ENCODE measurements around the gene SORL1-AS1.

GRCh38 chr11:121449123-121449522 lies 3.6 kb downstream of the SORL1-AS1 start:
- TF ChIP-seq POLR2A (IDR thresholded peaks at IDR 0.05; ENCODE audit: low read depth, low read length) = no peak
- TF ChIP-seq MAX (IDR thresholded peaks at IDR 0.05; ENCODE audit: insufficient read depth, insufficient read length) = no peak
- TF ChIP-seq CTCF (IDR thresholded peaks at IDR 0.05; ENCODE audit: extremely low read depth in 1 of 2, insufficient read depth in 1 of 2, low read depth in 1 of 2, low read length in 2 of 2) = no peak
- no peak for TF ChIP-seq EZH2 (IDR thresholded peaks at IDR 0.05; ENCODE audit: borderline replicate concordance, low read depth, low read length, severe bottlenecking)
- TF ChIP-seq POLR2AphosphoS5 (IDR thresholded peaks at IDR 0.05; ENCODE audit: insufficient read depth, low read depth, low read length) = no peak
- TF ChIP-seq MYC (IDR thresholded peaks at IDR 0.05; ENCODE audit: low read depth, low read length) = no peak
